SK-N-SH (cell line): Measurements from ENCODE around the gene KLHL14. TPM values are rescaled to one million over a fixed set of nuclear protein-coding genes. Genes with fewer than 3 reads are reported as not detected.

Experiments
- CTCF ChIA-PET: fragments of 300-600, 350-600 bp; formaldehyde crosslinking; extraction: SDS; loops from one replicate; lab custom pipeline; 2021; lab: Yijun Ruan, JAX
- POLR2A ChIA-PET: fragments of 350-600 bp; sonication (Branson Sonifier 250); formaldehyde crosslinking; extraction: SDS; loops from one replicate; lab custom pipeline; 2020; ENCODE audit warnings: antibody characterized with exemption, inconsistent platforms; lab: Yijun Ruan, JAX
- DNase-seq: peaks from one replicate; pipeline ENCODE4 v3.0.0; 2012
- H2AFZ ChIP-seq: fragments of 200-600 bp; sonication (generic); 2 replicates; pipeline ENCODE4 v1.8.1; 2016; ENCODE audit warnings: antibody characterized with exemption, mild to moderate bottlenecking, low read depth
- H3F3A ChIP-seq: fragments of 200-600 bp; sonication (generic); replicated peaks from 2 replicates; pipeline ENCODE3; 2016; ENCODE audit warnings: antibody characterized with exemption, mild to moderate bottlenecking; ENCODE audit not compliant: insufficient read depth
- H3K27ac ChIP-seq, 2 experiments: fragments of 200-500 bp in 1 of 2; fragments of 200-600 bp in 1 of 2; sonication (Bioruptor generic) in 1 of 2; sonication (generic), shearing (Covaris generic) in 1 of 2; 2 replicates each; pipeline versions ENCODE4 v1.5.1 to v1.6.1; 2014 to 2016; ENCODE audit warnings: low read depth in 2 of 2, inconsistent platforms in 1 of 2, low read length in 1 of 2, mild to moderate bottlenecking in 1 of 2, mixed read lengths in 1 of 2
- H3K27me3 ChIP-seq: fragments of 200-600 bp; sonication (generic), shearing (Covaris generic); 2 replicates; pipeline ENCODE4 v1.6.1; 2016; ENCODE audit warnings: mixed run types; ENCODE audit not compliant: insufficient read depth
- H3K36me3 ChIP-seq, 2 experiments: fragments of 200-500 bp in 1 of 2; fragments of 200-600 bp in 1 of 2; sonication (Bioruptor generic) in 1 of 2; sonication (generic) in 1 of 2; replicated peaks in 1 of 2; 2 replicates each; pipeline versions ENCODE3 to v1.5.1; 2014 to 2016; ENCODE audit warnings: low read length in 1 of 2, mild to moderate bottlenecking in 1 of 2; ENCODE audit not compliant: insufficient read depth in 2 of 2, control insufficient read depth in 1 of 2
- H3K4me1 ChIP-seq, 2 experiments: fragments of 200-500 bp in 1 of 2; fragments of 200-600 bp in 1 of 2; sonication (Bioruptor generic) in 1 of 2; sonication (generic), shearing (Covaris generic) in 1 of 2; 2 replicates each; pipeline versions ENCODE4 v1.5.1 to v1.6.1; 2014 to 2016; ENCODE audit warnings: low read depth in 1 of 2, low read length in 1 of 2, mixed run types in 1 of 2; ENCODE audit not compliant: insufficient read depth in 2 of 2, control insufficient read depth in 1 of 2
- H3K4me2 ChIP-seq: fragments of 200-600 bp; sonication (generic), shearing (Covaris generic); 2 replicates; pipeline ENCODE4 v1.6.1; 2017; ENCODE audit warnings: mixed run types
- H3K4me3 ChIP-seq, 2 experiments: fragments of 200-500 bp in 1 of 2; fragments of 200-600 bp in 1 of 2; sonication (Bioruptor generic) in 1 of 2; sonication (generic), shearing (Covaris generic) in 1 of 2; 2 replicates each; pipeline versions ENCODE4 v1.5.1 to v1.8.1; 2014 to 2016; ENCODE audit warnings: low read depth in 2 of 2, inconsistent platforms in 1 of 2, low read length in 1 of 2, mild to moderate bottlenecking in 1 of 2, mixed read lengths in 1 of 2, moderate library complexity in 1 of 2
- H3K79me2 ChIP-seq: fragments of 200-600 bp; sonication (generic); 2 replicates; pipeline ENCODE4 v1.8.1; 2017; ENCODE audit warnings: mild to moderate bottlenecking; ENCODE audit not compliant: insufficient read depth
- H3K9ac ChIP-seq: fragments of 200-600 bp; sonication (generic); 2 replicates; pipeline ENCODE4 v1.6.1; 2017; ENCODE audit warnings: mixed run types
- H3K9me2 ChIP-seq: fragments of 200-600 bp; sonication (generic); 2 replicates; pipeline ENCODE4 v1.6.1; 2017; ENCODE audit warnings: mixed run types
- H3K9me3 ChIP-seq: fragments of 200-600 bp; sonication (generic); 2 replicates; pipeline ENCODE4 v1.6.1; 2017; ENCODE audit warnings: mixed run types, mild to moderate bottlenecking, moderate library complexity
- H4K20me1 ChIP-seq: fragments of 200-600 bp; sonication (generic); 2 replicates; pipeline ENCODE4 v1.6.1; 2017; ENCODE audit warnings: mild to moderate bottlenecking, mixed run types; ENCODE audit not compliant: insufficient read depth
- ELF1 ChIP-seq: IDR thresholded peaks from 2 replicates; pipeline ENCODE4 v1.4.0; 2012
- EP300 ChIP-seq, 2 experiments: IDR thresholded peaks; 2 replicates each; pipeline versions ENCODE4 v1.4.0 to v1.6.1; 2012; ENCODE audit warnings: borderline replicate concordance in 1 of 2, low read depth in 1 of 2, low read length in 1 of 2
- FOXM1 ChIP-seq: IDR thresholded peaks from 2 replicates; pipeline ENCODE4 v1.4.0; 2012; ENCODE audit warnings: low read depth, mild to moderate bottlenecking
- GATA2 ChIP-seq: sonication (generic); formaldehyde crosslinking; IDR thresholded peaks from 2 replicates; pipeline ENCODE4 v1.5.0; 2020; ENCODE audit warnings: mild to moderate bottlenecking, missing genetic modification reagents
- JUND ChIP-seq: IDR thresholded peaks from 2 replicates; pipeline ENCODE4 v1.4.0; 2012
- NRF1 ChIP-seq: IDR thresholded peaks from 2 replicates; pipeline ENCODE4 v1.6.1; 2012; ENCODE audit warnings: low read depth, mild to moderate bottlenecking, low read length
- POLR2AphosphoS5 ChIP-seq: IDR thresholded peaks from 2 replicates; pipeline ENCODE4 v1.6.1; 2012; ENCODE audit warnings: low read depth, low read length
- RAD21 ChIP-seq: IDR thresholded peaks from 2 replicates; pipeline ENCODE4 v1.6.1; 2012; ENCODE audit warnings: mild to moderate bottlenecking, low read length
- RCOR1 ChIP-seq: fragments of 150-350 bp; IDR thresholded peaks from 2 replicates; pipeline ENCODE4 v1.6.1; 2017; ENCODE audit warnings: antibody characterized with exemption, low read length
- RXRA ChIP-seq: IDR thresholded peaks from 2 replicates; pipeline ENCODE4 v1.4.0; 2012; ENCODE audit warnings: low read depth, mild to moderate bottlenecking, borderline replicate concordance
- TEAD4 ChIP-seq: IDR thresholded peaks from 2 replicates; pipeline ENCODE4 v1.4.0; 2012; ENCODE audit warnings: mild to moderate bottlenecking, borderline replicate concordance; ENCODE audit not compliant: insufficient read depth
- WGBS: methylation state at CpG from one replicate; pipeline ENCODE4 v1.1.6; 2017; ENCODE audit warnings: low lambda C conversion rate; 5-methylcytosine and 5-hydroxymethylcytosine counted together
- polyA plus RNA-seq, 3 experiments: library from polyadenylated mRNA; depleted of rRNA; stranded (reverse); fragments of >200 nt; gene quantifications; 2 replicates each; pipeline ENCODE4 v1.2.3, GENCODE V29; 2012
- TF ChIP-seq, protein P1 (sequence below): fragments of 150-350 bp; IDR thresholded peaks from 2 replicates; pipeline ENCODE4 v1.6.1; 2016; ENCODE audit warnings: mild to moderate bottlenecking, low read depth, low read length
- TF ChIP-seq, protein P2 (sequence below): fragments of 150-350 bp; IDR thresholded peaks from 2 replicates; pipeline ENCODE4 v1.6.1; 2017; ENCODE audit warnings: antibody characterized with exemption, low read length, low read depth, borderline replicate concordance
- TF ChIP-seq, protein P3 (sequence below): fragments of 200-600 bp; sonication (generic); IDR thresholded peaks from 2 replicates; pipeline ENCODE4 v1.6.1; 2017; ENCODE audit warnings: antibody characterized with exemption, mild to moderate bottlenecking, moderate library complexity
- TF ChIP-seq, protein P4 (sequence below): IDR thresholded peaks from 2 replicates; pipeline ENCODE4 v1.4.0; 2012; ENCODE audit warnings: low read depth
- TF ChIP-seq, protein P5 (sequence below): IDR thresholded peaks from 2 replicates; pipeline ENCODE4; 2012
- TF ChIP-seq, protein P6 (sequence below): IDR thresholded peaks from 2 replicates; pipeline ENCODE4 v1.4.0; 2012; ENCODE audit warnings: low read depth, borderline replicate concordance

The KLHL14 gene
- polyA plus RNA-seq, 1 of the 3 experiments (the other 2 are of a cell fraction): not detected

DNA sequence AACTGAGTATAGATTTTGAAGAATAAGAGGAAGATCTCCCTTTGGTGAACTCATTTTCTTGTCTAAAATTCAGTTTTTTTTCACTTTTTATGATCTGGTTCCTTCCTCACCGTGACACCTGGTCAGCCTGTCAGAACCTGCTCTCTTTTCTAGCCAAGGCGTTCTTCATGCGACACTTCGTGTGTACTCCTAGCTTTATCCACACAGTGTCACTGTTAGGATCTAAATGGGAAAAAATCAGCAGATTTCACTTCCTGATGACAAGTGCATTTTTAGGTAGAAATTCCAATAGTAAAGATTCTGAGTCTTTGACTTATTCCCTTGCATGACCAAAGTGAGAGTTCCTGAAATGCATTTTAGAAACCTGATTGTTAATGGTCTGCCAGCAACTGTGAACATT lies 89.8 kb downstream of the KLHL14 start:
- no peak for DNase-seq
- CTCF ChIA-PET: no interaction called here

DNA sequence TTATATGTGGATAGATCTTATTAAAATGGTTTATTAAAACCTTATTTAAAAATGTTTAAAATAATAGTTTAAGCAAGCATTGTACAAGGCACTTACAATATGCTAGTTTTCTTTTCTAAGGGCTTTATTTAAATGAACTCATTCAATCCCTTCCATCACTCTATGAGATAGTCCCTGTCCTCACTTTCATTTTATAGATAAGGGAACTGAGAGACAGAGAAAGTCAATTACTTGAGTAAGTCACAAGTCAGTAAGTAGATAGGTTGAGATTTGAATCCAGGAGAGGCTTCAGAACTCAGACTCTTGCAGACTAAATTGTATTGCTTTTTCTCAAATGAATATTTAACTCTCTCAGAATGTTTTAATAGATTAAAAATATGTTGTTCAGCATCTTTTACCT lies 95.2 kb downstream of the KLHL14 start:
- Histone ChIP-seq H3K9me3 (no peaks in the 10 kb centered on the region), H3F3A (no peaks in the 10 kb centered on the region), H3K9ac (no peak overlapping the region), H3K9me2 (no peaks in the 10 kb centered on the region), H3K4me3 (no peak overlapping the region)
- no peak for DNase-seq
- CTCF ChIA-PET: no interaction called here
- TF ChIP-seq, protein P1, sequence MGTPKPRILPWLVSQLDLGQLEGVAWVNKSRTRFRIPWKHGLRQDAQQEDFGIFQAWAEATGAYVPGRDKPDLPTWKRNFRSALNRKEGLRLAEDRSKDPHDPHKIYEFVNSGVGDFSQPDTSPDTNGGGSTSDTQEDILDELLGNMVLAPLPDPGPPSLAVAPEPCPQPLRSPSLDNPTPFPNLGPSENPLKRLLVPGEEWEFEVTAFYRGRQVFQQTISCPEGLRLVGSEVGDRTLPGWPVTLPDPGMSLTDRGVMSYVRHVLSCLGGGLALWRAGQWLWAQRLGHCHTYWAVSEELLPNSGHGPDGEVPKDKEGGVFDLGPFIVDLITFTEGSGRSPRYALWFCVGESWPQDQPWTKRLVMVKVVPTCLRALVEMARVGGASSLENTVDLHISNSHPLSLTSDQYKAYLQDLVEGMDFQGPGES: no peak
- no peak for TF ChIP-seq RAD21
- TF ChIP-seq EP300 (IDR thresholded peaks at IDR 0.05; ENCODE audit: borderline replicate concordance in 1 of 2, low read depth in 1 of 2, low read length in 1 of 2): no peak
- TF ChIP-seq FOXM1: no peak
- no peak for TF ChIP-seq JUND
- TF ChIP-seq, all 33 proteins: peak for 0
- Histone ChIP-seq H3K36me3 (no peaks in the 10 kb centered on the region), H3K79me2 (no peaks in the 10 kb centered on the region), H3K4me1 (no peaks in the 10 kb centered on the region), H2AFZ (no peak overlapping the region), H3K4me2 (no peak overlapping the region), H4K20me1 (no peaks in the 10 kb centered on the region), H3K27me3 (no peaks in the 10 kb centered on the region; the same call in 1 of the 2 replicates), H3K27ac (no peak overlapping the region)
- POLR2A ChIA-PET: no interaction called here

More for the DNA sequence above, 89.8 kb downstream of the KLHL14 start:
- no peaks in the 10 kb centered on the region for H3K4me1 ChIP-seq
- no peak overlapping the region for H2AFZ ChIP-seq
- POLR2A ChIA-PET: no interaction called here
- no peaks in the 10 kb centered on the region for H4K20me1 ChIP-seq
- H3K27me3 ChIP-seq: no peaks in the 10 kb centered on the region; the same call in 1 of the 2 replicates
- H3K79me2 ChIP-seq: no peaks in the 10 kb centered on the region
- no peaks in the 10 kb centered on the region for H3K9me3 ChIP-seq
- no peak overlapping the region for H3K9ac ChIP-seq
- H3K9me2 ChIP-seq: no peaks in the 10 kb centered on the region
- WGBS: 58% methylated on average over 4 of the region's 4 CpGs
- H3F3A ChIP-seq: no peaks in the 10 kb centered on the region
- no peaks in the 10 kb centered on the region for H3K36me3 ChIP-seq
- no peak overlapping the region for H3K4me3 ChIP-seq
- TF ChIP-seq RXRA (no peak), GATA2 (no peak), RAD21 (no peak), POLR2AphosphoS5 (no peak), TEAD4 (no peak), RCOR1 (no peak), NRF1 (no peak), ELF1 (no peak)
- TF ChIP-seq, protein P2, sequence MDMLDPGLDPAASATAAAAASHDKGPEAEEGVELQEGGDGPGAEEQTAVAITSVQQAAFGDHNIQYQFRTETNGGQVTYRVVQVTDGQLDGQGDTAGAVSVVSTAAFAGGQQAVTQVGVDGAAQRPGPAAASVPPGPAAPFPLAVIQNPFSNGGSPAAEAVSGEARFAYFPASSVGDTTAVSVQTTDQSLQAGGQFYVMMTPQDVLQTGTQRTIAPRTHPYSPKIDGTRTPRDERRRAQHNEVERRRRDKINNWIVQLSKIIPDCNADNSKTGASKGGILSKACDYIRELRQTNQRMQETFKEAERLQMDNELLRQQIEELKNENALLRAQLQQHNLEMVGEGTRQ: no peak
- TF ChIP-seq, protein P3, sequence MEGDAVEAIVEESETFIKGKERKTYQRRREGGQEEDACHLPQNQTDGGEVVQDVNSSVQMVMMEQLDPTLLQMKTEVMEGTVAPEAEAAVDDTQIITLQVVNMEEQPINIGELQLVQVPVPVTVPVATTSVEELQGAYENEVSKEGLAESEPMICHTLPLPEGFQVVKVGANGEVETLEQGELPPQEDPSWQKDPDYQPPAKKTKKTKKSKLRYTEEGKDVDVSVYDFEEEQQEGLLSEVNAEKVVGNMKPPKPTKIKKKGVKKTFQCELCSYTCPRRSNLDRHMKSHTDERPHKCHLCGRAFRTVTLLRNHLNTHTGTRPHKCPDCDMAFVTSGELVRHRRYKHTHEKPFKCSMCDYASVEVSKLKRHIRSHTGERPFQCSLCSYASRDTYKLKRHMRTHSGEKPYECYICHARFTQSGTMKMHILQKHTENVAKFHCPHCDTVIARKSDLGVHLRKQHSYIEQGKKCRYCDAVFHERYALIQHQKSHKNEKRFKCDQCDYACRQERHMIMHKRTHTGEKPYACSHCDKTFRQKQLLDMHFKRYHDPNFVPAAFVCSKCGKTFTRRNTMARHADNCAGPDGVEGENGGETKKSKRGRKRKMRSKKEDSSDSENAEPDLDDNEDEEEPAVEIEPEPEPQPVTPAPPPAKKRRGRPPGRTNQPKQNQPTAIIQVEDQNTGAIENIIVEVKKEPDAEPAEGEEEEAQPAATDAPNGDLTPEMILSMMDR: no peak
- TF ChIP-seq, protein P4, sequence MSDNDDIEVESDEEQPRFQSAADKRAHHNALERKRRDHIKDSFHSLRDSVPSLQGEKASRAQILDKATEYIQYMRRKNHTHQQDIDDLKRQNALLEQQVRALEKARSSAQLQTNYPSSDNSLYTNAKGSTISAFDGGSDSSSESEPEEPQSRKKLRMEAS: no peak
- TF ChIP-seq, protein P5, sequence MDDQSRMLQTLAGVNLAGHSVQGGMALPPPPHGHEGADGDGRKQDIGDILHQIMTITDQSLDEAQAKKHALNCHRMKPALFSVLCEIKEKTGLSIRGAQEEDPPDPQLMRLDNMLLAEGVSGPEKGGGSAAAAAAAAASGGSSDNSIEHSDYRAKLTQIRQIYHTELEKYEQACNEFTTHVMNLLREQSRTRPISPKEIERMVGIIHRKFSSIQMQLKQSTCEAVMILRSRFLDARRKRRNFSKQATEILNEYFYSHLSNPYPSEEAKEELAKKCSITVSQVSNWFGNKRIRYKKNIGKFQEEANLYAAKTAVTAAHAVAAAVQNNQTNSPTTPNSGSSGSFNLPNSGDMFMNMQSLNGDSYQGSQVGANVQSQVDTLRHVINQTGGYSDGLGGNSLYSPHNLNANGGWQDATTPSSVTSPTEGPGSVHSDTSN: no peak
- TF ChIP-seq, protein P6, sequence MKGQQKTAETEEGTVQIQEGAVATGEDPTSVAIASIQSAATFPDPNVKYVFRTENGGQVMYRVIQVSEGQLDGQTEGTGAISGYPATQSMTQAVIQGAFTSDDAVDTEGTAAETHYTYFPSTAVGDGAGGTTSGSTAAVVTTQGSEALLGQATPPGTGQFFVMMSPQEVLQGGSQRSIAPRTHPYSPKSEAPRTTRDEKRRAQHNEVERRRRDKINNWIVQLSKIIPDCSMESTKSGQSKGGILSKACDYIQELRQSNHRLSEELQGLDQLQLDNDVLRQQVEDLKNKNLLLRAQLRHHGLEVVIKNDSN: no peak
- H3K4me2 ChIP-seq: no peak overlapping the region
- no peak overlapping the region for H3K27ac ChIP-seq
